ENCODE data around the gene LCP1. TPM values are rescaled to one million over a fixed set of nuclear protein-coding genes. Genes with fewer than 3 reads are reported as not detected.

Gene LCP1
- polyA plus RNA-seq, 1 of the 3 experiments (the other 2 are of a cell fraction), result 0.03 TPM

GRCh38 chr13:46134494-46134893 is 47.5 kb downstream of the LCP1 start:
- CTCF ChIA-PET, result no interaction called here
- Histone ChIP-seq H3K4me3 (ENCODE audit: low read depth in 2 of 2, low read length in 1 of 2) (no peak overlapping the region), H3K9me3 (no peaks in the 10 kb centered on the region), H2AFZ (ENCODE audit: low read depth) (no peak overlapping the region), H3K9me2 (no peaks in the 10 kb centered on the region), H4K20me1 (ENCODE audit: insufficient read depth) (no peaks in the 10 kb centered on the region), H3K27me3 (ENCODE audit: insufficient read depth) (peaks cover 15% of the 10 kb centered on the region), H3K36me3 (replicated peaks in 1 of 2; ENCODE audit: control insufficient read depth in 1 of 2, insufficient read depth in 2 of 2, low read length in 1 of 2) (no peaks in the 10 kb centered on the region), H3K4me2 (no peak overlapping the region), H3F3A (replicated peaks; ENCODE audit: insufficient read depth) (no peaks in the 10 kb centered on the region), H3K27ac (ENCODE audit: low read depth in 2 of 2, low read length in 1 of 2) (no peak overlapping the region), H3K79me2 (ENCODE audit: insufficient read depth) (no peaks in the 10 kb centered on the region), H3K4me1 (ENCODE audit: control insufficient read depth in 1 of 2, insufficient read depth in 2 of 2, low read depth in 1 of 2, low read length in 1 of 2) (no peaks in the 10 kb centered on the region; a peak in 1 of 4 replicates), H3K9ac (no peak overlapping the region)
- WGBS (ENCODE audit: low lambda C conversion rate), result 79% methylated on average over 2 of the region's 2 CpGs
- POLR2A ChIA-PET, result no interaction called here
- DNase-seq, result no peak
- TF ChIP-seq TAF1 (IDR thresholded peaks at IDR 0.05; ENCODE audit: borderline replicate concordance, low read depth, low read length) (no peak), FOXM1 (IDR thresholded peaks at IDR 0.05; ENCODE audit: low read depth) (no peak), RCOR1 (IDR thresholded peaks at IDR 0.05; ENCODE audit: low read length) (no peak), NRF1 (IDR thresholded peaks at IDR 0.05; ENCODE audit: low read depth, low read length) (no peak), YY1 (IDR thresholded peaks at IDR 0.05; ENCODE audit: low read depth) (no peak), CHD2 (IDR thresholded peaks at IDR 0.05; ENCODE audit: low read length, partially characterized antibody) (no peak), EP300 (IDR thresholded peaks at IDR 0.05; ENCODE audit: borderline replicate concordance in 1 of 2, low read depth in 1 of 2, low read length in 1 of 2) (no peak), MEF2A (IDR thresholded peaks at IDR 0.05; ENCODE audit: borderline replicate concordance, low read depth) (no peak), FOXJ3 (CRISPR knock-in tag; IDR thresholded peaks at IDR 0.05) (no peak), FOSL2 (IDR thresholded peaks at IDR 0.05; ENCODE audit: borderline replicate concordance, low read depth) (no peak), GABPA (IDR thresholded peaks at IDR 0.05; ENCODE audit: low read depth) (no peak)

GRCh38 chr13:46132109-46132508 is 49.9 kb downstream of the LCP1 start:
- DNase-seq, result no peak
- H2AFZ ChIP-seq (ENCODE audit: low read depth), result no peak overlapping the region
- WGBS (ENCODE audit: low lambda C conversion rate), result 58% methylated on average over 3 of the region's 3 CpGs
- no peak overlapping the region for H3K4me2 ChIP-seq
- H3K79me2 ChIP-seq (ENCODE audit: insufficient read depth), result no peaks in the 10 kb centered on the region
- no peak overlapping the region for H3K4me3 ChIP-seq (ENCODE audit: low read depth in 2 of 2, low read length in 1 of 2)
- no peaks in the 10 kb centered on the region for H3K9me2 ChIP-seq
- no peaks in the 10 kb centered on the region for H3K36me3 ChIP-seq (replicated peaks in 1 of 2; ENCODE audit: control insufficient read depth in 1 of 2, insufficient read depth in 2 of 2, low read length in 1 of 2)
- H3K27me3 ChIP-seq (ENCODE audit: insufficient read depth), result peaks cover 22% of the 10 kb centered on the region
- no peaks in the 10 kb centered on the region for H4K20me1 ChIP-seq (ENCODE audit: insufficient read depth)
- H3K9ac ChIP-seq, result no peak overlapping the region
- no peak overlapping the region for H3K27ac ChIP-seq (ENCODE audit: low read depth in 2 of 2, low read length in 1 of 2)
- H3K4me1 ChIP-seq (ENCODE audit: control insufficient read depth in 1 of 2, insufficient read depth in 2 of 2, low read depth in 1 of 2, low read length in 1 of 2), result no peaks in the 10 kb centered on the region; a peak in 1 of 4 replicates
- CTCF ChIA-PET, result interaction anchor here (1.0 kb wide), 2 partner anchors 29 to 619 kb away, joined by 3 read pairs; no protein-coding TSS in a partner anchor
- POLR2A ChIA-PET, result no interaction called here
- no peaks in the 10 kb centered on the region for H3F3A ChIP-seq (replicated peaks; ENCODE audit: insufficient read depth)
- H3K9me3 ChIP-seq, result no peaks in the 10 kb centered on the region
- TF ChIP-seq MXI1 (IDR thresholded peaks at IDR 0.05; ENCODE audit: low read depth, low read length) (no peak), RCOR1 (IDR thresholded peaks at IDR 0.05; ENCODE audit: low read length) (no peak), TEAD4 (IDR thresholded peaks at IDR 0.05; ENCODE audit: borderline replicate concordance, insufficient read depth) (no peak), IRF3 (IDR thresholded peaks at IDR 0.05; ENCODE audit: low read depth, low read length) (no peak), JUND (IDR thresholded peaks at IDR 0.05) (no peak), TAF1 (IDR thresholded peaks at IDR 0.05; ENCODE audit: borderline replicate concordance, low read depth, low read length) (no peak), USF2 (IDR thresholded peaks at IDR 0.05; ENCODE audit: borderline replicate concordance, low read depth, low read length) (no peak)
